ENCODE results near the gene SLC29A4. TPM values are rescaled to one million over a fixed set of nuclear protein-coding genes. Genes with fewer than 3 reads are reported as not detected.

Gene SLC29A4
- total RNA-seq, 1 experiment from 2014 or later = 24.5 TPM

DNA sequence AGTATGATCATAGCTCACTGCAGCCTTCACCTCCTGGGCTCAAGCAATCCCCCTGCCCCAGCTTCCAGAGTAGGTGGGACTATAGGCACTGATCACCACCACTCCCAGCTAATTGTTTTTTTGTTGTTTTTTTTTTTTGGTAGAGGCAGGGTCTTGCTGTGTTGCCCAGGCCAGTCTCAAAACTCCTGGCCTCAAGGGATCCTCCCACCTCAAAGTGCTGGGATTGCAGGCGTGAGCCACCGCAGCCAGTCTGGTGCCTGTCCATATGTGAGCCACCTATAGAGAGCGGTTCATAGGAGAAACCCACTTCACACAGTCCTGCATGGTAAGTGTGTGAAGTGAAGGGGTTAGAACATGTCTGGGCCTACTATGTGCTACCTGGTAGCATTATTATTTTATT is 47.5 kb downstream of the SLC29A4 start:
- CTCF ChIA-PET = no interaction called here
- intact Hi-C loops (cut with micrococcal nuclease) = no loop called here
- Histone ChIP-seq H4K20me1 (ENCODE audit: insufficient read depth) (no peaks in the 10 kb centered on the region), H2AFZ (ENCODE audit: low read depth, low read length, poor library complexity, severe bottlenecking) (no peak overlapping the region), H3K9me2 (ENCODE audit: insufficient read depth) (no peaks in the 10 kb centered on the region), H3K9me3 (ENCODE audit: control insufficient read depth in 1 of 2, insufficient read depth in 1 of 2, low read depth in 1 of 2, low read length in 2 of 2) (no peaks in the 10 kb centered on the region), H3K4me2 (ENCODE audit: low read length) (no peak overlapping the region), H3K79me2 (ENCODE audit: insufficient read depth, low read length) (no peaks in the 10 kb centered on the region), H3K4me3 (replicated peaks in 1 of 2; ENCODE audit: low read depth in 1 of 2, low read length in 2 of 2) (no peak overlapping the region), H3K27me3 (ENCODE audit: insufficient read depth, low read length) (no peaks in the 10 kb centered on the region), H3K27ac (ENCODE audit: low read depth, low read length) (no peak overlapping the region), H3K9ac (ENCODE audit: low read length) (no peak overlapping the region), H3K36me3 (ENCODE audit: control insufficient read depth in 1 of 2, insufficient read depth in 2 of 2, low read length in 2 of 2) (peaks cover 3 to 8% of the 10 kb centered on the region in 2 experiments; a peak in 3 of 4 replicates), H3K4me1 (ENCODE audit: control insufficient read depth in 1 of 2, insufficient read depth in 2 of 2, low read length in 2 of 2) (no peaks in the 10 kb centered on the region)
- RAD21 ChIA-PET (ENCODE audit: low non-redundant PET in 1 of 2, low total read pairs in 2 of 2, uncharacterized antibody in 2 of 2, unreplicated experiment in 2 of 2) = no interaction called here
- DNase-seq (ENCODE audit: low read depth, low spot score) = no peak
- ATAC-seq = no peak
- POLR2A ChIA-PET = no interaction called here
- no TSS peak for BruUV-seq (replicated peaks)
- TF ChIP-seq POLR2AphosphoS5 (IDR thresholded peaks at IDR 0.05; ENCODE audit: low read depth, low read length) (no peak), SP1 (IDR thresholded peaks at IDR 0.05; ENCODE audit: low read depth) (no peak), YY1 (IDR thresholded peaks at IDR 0.05; ENCODE audit: extremely low read depth, insufficient replicate concordance, low read depth, low read length) (no peak), EZH2phosphoT487 (IDR thresholded peaks at IDR 0.05; ENCODE audit: borderline replicate concordance) (no peak), JUND (IDR thresholded peaks at IDR 0.05) (no peak), ZFX (IDR thresholded peaks at IDR 0.05) (no peak), CEBPB (IDR thresholded peaks at IDR 0.05; ENCODE audit: low read depth) (no peak), ELF1 (IDR thresholded peaks at IDR 0.05; ENCODE audit: borderline replicate concordance, low read depth) (no peak)
- TF ChIP-seq, protein P1, sequence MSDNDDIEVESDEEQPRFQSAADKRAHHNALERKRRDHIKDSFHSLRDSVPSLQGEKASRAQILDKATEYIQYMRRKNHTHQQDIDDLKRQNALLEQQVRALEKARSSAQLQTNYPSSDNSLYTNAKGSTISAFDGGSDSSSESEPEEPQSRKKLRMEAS (IDR thresholded peaks at IDR 0.05) = no peak
- TF ChIP-seq, protein P2, sequence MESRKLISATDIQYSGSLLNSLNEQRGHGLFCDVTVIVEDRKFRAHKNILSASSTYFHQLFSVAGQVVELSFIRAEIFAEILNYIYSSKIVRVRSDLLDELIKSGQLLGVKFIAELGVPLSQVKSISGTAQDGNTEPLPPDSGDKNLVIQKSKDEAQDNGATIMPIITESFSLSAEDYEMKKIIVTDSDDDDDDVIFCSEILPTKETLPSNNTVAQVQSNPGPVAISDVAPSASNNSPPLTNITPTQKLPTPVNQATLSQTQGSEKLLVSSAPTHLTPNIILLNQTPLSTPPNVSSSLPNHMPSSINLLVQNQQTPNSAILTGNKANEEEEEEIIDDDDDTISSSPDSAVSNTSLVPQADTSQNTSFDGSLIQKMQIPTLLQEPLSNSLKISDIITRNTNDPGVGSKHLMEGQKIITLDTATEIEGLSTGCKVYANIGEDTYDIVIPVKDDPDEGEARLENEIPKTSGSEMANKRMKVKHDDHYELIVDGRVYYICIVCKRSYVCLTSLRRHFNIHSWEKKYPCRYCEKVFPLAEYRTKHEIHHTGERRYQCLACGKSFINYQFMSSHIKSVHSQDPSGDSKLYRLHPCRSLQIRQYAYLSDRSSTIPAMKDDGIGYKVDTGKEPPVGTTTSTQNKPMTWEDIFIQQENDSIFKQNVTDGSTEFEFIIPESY (IDR thresholded peaks at IDR 0.05; ENCODE audit: extremely low read depth, insufficient replicate concordance, low read length) = no peak
- TF ChIP-seq, protein P3, sequence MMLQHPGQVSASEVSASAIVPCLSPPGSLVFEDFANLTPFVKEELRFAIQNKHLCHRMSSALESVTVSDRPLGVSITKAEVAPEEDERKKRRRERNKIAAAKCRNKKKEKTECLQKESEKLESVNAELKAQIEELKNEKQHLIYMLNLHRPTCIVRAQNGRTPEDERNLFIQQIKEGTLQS (IDR thresholded peaks at IDR 0.05) = no peak
